ENCODE measurements around the gene SLC4A1. TPM values are rescaled to one million over a fixed set of nuclear protein-coding genes. Genes with fewer than 3 reads are reported as not detected.
"Not testable (repeated sequence)": the region's sequence is repeated elsewhere in the genome, so short reads cannot be mapped to it uniquely, and the experiment has no call there.

The SLC4A1 gene
- total RNA-seq, 4 donors from 2014 or later = 0.21 TPM; not detected in 3

DNA sequence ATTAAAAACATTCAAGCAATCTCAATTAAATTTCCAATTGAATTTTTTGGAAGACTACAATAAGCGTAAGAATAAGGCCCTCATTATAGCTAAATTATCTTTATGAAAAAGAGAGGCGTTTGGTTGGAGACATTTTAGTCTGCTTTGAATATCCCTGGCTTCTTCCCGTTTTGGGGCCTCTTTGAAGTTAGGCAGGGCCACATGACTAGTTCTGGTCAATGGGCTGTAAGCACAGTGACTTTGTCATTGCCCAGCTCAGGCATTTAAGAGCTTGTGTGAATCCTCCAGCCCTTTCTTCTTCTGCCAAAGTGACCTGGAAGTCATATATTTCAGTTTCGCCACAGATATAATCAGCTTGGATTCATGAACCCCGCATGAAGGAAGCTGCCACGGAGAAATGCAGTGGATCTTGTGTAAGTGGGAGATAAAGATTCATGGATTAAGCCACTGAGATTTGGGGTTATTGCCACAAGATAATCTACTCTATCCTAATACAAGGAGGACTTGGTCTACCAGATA is 26.8 kb downstream of the SLC4A1 start:
- H3K4me1 ChIP-seq = peaks cover 0 to 6% (median 0%) of the 10 kb centered on the region in 4 donors
- no peak overlapping the region for H3K27ac ChIP-seq
- WGBS, 2 donors = 73 to 76% methylated on average over 6 of the region's 6 CpGs
- no peak overlapping the region for H3K4me3 ChIP-seq
- no peaks in the 10 kb centered on the region for H3K27me3 ChIP-seq
- H3K9me3 ChIP-seq = no peaks in the 10 kb centered on the region
- no peaks in the 10 kb centered on the region for H3K36me3 ChIP-seq
- DNase-seq (ENCODE audit: low spot score in 2 of 2) = no peak
- TF ChIP-seq POLR2A (IDR thresholded peaks at IDR 0.05) (no peak), EP300 (IDR thresholded peaks at IDR 0.05) (no peak)
- TF ChIP-seq, protein P1, sequence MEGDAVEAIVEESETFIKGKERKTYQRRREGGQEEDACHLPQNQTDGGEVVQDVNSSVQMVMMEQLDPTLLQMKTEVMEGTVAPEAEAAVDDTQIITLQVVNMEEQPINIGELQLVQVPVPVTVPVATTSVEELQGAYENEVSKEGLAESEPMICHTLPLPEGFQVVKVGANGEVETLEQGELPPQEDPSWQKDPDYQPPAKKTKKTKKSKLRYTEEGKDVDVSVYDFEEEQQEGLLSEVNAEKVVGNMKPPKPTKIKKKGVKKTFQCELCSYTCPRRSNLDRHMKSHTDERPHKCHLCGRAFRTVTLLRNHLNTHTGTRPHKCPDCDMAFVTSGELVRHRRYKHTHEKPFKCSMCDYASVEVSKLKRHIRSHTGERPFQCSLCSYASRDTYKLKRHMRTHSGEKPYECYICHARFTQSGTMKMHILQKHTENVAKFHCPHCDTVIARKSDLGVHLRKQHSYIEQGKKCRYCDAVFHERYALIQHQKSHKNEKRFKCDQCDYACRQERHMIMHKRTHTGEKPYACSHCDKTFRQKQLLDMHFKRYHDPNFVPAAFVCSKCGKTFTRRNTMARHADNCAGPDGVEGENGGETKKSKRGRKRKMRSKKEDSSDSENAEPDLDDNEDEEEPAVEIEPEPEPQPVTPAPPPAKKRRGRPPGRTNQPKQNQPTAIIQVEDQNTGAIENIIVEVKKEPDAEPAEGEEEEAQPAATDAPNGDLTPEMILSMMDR (IDR thresholded peaks at IDR 0.05) = no peak

DNA sequence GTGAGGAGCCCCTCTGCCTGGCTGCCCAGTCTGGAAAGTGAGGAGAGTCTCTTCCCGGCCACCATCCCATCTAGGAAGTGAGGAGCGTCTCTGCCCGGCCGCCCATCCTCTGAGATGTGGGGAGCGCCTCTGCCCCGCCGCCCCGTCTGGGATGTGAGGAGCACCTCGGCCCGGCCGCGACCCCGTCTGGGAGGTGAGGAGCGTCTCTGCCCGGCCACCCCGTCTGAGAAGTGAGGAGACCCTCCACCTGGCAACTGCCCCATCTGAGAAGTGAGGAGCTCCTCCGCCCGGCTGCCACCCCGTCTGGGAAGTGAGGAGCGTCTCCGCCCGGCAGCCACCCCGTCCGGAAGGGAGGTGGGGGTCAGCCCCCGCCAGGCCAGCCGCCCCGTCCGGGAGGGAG is 30.0 kb downstream of the SLC4A1 start:
- not testable (repeated sequence) for H3K27me3 ChIP-seq; H3K9me3 ChIP-seq; H3K27ac ChIP-seq; H3K4me3 ChIP-seq; H3K36me3 ChIP-seq; H3K4me1 ChIP-seq; DNase-seq (ENCODE audit: low spot score in 2 of 2)
- WGBS, 2 donors = 83 to 90% methylated on average over 8 to 16 of the region's 28 CpGs

DNA sequence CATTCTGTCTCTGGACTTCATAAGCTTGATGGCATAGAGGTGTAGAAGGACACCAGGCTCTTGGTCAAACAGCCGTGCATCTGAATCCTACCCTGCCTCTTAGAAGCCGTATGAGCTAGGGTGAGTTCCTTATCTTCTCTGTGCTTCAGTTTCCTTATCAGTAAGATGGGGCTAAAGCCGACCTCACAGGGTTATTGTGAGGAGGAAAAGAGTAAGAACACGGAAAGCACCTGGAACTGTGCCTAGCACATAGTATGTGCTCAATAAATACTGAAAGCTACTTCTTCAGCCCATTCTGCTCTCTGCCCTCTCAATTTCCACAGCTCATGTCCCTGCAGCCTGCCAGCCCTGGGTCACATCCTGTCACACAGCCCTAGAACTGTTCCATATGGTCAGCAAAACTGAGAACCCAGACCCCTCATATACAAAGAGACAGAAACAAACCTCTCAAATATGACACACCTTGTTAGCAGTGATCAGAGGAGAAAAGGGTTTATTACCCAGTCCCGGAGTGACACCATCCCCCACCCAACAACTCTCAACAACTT is 31.4 kb downstream of the SLC4A1 start:
- H3K36me3 ChIP-seq = no peaks in the 10 kb centered on the region
- TF ChIP-seq, protein P1 (IDR thresholded peaks at IDR 0.05) = no peak
- no peak for TF ChIP-seq EP300 (IDR thresholded peaks at IDR 0.05)
- no peak for TF ChIP-seq POLR2A (IDR thresholded peaks at IDR 0.05)
- no peaks in the 10 kb centered on the region for H3K9me3 ChIP-seq
- H3K27me3 ChIP-seq = no peaks in the 10 kb centered on the region
- H3K4me1 ChIP-seq = no peaks in the 10 kb centered on the region
- H3K4me3 ChIP-seq = no peak overlapping the region
- H3K27ac ChIP-seq = no peak overlapping the region
- no peak for DNase-seq (ENCODE audit: low spot score in 2 of 2)
- 67 to 89% methylated on average over 5 of the region's 5 CpGs for WGBS, 2 donors

DNA sequence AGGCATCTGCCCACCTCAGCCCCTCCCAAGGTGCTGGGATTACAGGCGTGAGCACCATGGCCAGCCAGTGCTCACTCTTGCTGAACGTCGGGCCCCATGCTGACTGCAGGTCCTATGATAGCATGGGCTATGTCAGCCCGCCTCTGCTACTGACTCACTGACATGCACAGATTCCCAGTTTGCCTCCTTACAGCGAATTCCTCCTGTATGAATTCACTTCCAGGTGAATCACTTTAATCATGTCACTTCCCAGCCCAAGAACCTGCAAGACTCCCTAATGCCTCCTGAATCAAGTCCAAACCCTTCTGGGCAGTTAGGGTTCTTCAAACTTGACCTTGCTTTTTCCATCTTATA is 32.4 kb downstream of the SLC4A1 start:
- 72 to 77% methylated on average over 5 of the region's 5 CpGs for WGBS, 2 donors
- H3K27me3 ChIP-seq = no peaks in the 10 kb centered on the region
- DNase-seq (ENCODE audit: low spot score in 2 of 2) = no peak

DNA sequence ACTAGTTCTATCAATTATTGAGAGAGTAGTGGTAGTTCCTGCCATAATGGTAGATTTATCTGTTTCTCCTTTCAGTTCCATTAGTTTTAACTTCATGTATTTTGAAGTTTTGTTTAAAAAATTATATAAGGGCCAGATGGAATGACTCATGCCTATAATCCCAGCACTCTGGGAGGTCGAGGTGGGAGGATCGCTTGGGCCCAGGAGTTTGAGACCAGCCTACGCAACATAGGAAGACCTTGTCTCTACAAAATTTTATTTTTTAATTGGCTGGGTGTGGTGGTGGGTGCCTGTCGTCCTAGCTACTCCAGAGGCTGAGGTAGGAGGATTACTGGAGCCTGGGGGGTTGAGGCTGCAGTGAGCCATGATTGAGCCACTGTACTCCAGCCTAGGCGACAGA is 34.4 kb downstream of the SLC4A1 start:
- no peak for DNase-seq (ENCODE audit: low spot score in 2 of 2)
- no peaks in the 10 kb centered on the region for H3K4me1 ChIP-seq
- H3K9me3 ChIP-seq = no peaks in the 10 kb centered on the region
- no peak for TF ChIP-seq POLR2A (IDR thresholded peaks at IDR 0.05)
- TF ChIP-seq, protein P1 (IDR thresholded peaks at IDR 0.05) = no peak
- no peak for TF ChIP-seq EP300 (IDR thresholded peaks at IDR 0.05)
- no peaks in the 10 kb centered on the region for H3K36me3 ChIP-seq
- H3K27me3 ChIP-seq = no peaks in the 10 kb centered on the region
- no peak overlapping the region for H3K27ac ChIP-seq
- 75 to 80% methylated on average over 5 of the region's 5 CpGs for WGBS, 2 donors
- H3K4me3 ChIP-seq = no peak overlapping the region

More for the DNA sequence above, 32.4 kb downstream of the SLC4A1 start:
- Histone ChIP-seq H3K4me1 (no peaks in the 10 kb centered on the region), H3K27ac (no peak overlapping the region), H3K36me3 (no peaks in the 10 kb centered on the region), H3K4me3 (no peak overlapping the region), H3K9me3 (no peaks in the 10 kb centered on the region)
- TF ChIP-seq, protein P1 (IDR thresholded peaks at IDR 0.05) = no peak
- TF ChIP-seq EP300 (IDR thresholded peaks at IDR 0.05) (no peak), POLR2A (IDR thresholded peaks at IDR 0.05) (no peak)

DNA sequence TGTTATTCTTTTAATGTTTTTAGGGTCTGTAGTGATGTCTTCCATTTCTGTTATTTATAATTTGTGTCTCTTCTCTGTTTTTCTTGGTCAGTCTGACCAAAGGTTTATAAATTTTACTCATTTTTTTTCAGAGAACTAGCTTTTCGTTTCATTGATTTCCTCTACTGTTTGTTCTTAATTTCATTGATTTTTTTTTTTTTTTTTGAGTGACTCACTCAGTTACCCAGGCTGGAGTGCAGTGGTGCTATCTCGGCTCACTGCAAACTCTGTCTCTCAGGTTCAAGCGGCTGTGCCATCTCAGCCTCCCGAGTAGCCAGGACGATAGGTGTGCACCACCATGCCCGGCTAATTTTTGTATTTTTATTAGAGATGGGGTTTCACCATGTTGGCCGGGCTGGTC is 35.9 kb downstream of the SLC4A1 start:
- no peak overlapping the region for H3K4me3 ChIP-seq
- H3K36me3 ChIP-seq = no peaks in the 10 kb centered on the region
- no peaks in the 10 kb centered on the region for H3K9me3 ChIP-seq
- no peaks in the 10 kb centered on the region for H3K27me3 ChIP-seq
- WGBS, 2 donors = 87 to 92% methylated on average over 7 of the region's 7 CpGs
- no peak overlapping the region for H3K27ac ChIP-seq
- no peak for TF ChIP-seq POLR2A (IDR thresholded peaks at IDR 0.05)
- TF ChIP-seq, protein P1 (IDR thresholded peaks at IDR 0.05) = no peak
- no peak for TF ChIP-seq EP300 (IDR thresholded peaks at IDR 0.05)
- H3K4me1 ChIP-seq = no peaks in the 10 kb centered on the region
- DNase-seq (ENCODE audit: low spot score in 2 of 2) = no peak
